HK-2 (cell line): ENCODE results near the gene FOXD1.
A peak's percentile ranks its signal among the peaks of the same experiment; 100 is the strongest.
"Not testable (repeated sequence)": the region's sequence is repeated elsewhere in the genome, so short reads cannot be mapped to it uniquely, and the experiment has no call there.

Experiments used
- DNase-seq: peaks from one replicate; pipeline ENCODE4 v3.0.0-alpha.2; 2018; ENCODE audit not compliant: unreplicated experiment

Gene FOXD1

DNA sequence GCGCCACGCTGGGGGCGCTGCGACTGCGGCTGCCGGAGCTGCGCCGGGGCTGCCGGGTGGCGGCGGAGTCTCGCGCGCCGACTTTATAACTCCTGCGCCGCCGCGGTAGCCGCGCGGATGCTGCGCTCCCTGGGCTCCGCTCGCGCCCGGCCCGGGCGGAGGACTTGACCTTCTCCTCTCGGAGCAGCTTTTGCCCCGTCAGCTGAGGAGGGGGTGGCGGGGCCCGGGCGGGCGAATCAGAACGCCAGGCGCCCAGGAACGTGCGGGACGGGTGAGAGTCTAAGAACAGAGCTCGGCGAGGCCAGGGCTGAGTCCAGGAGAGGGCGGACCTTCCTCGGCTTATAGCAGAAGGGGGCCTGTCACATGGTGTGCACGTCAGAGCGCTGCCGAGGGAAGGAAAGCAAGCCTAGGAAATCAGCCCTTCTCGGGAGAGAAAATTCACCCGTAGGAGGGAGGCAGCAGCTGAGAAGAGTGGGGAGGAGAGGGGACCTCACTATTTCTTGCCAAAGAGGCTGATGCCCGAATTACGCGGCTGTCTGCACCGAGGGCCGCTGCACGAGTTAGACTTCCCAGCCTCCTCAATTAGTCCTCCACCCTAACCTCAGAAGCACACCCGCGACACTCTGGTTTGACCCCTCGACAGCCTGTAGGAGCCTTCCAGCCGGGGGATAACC lies at the start of gene FOXD1:
Gene FOXD1, minus strand, starts transcription at position 315 of the 674 bp plus-strand sequence. CDS start 415 bp downstream, outside the sequence.
- DNase-seq, result peak; percentile 92

DNA sequence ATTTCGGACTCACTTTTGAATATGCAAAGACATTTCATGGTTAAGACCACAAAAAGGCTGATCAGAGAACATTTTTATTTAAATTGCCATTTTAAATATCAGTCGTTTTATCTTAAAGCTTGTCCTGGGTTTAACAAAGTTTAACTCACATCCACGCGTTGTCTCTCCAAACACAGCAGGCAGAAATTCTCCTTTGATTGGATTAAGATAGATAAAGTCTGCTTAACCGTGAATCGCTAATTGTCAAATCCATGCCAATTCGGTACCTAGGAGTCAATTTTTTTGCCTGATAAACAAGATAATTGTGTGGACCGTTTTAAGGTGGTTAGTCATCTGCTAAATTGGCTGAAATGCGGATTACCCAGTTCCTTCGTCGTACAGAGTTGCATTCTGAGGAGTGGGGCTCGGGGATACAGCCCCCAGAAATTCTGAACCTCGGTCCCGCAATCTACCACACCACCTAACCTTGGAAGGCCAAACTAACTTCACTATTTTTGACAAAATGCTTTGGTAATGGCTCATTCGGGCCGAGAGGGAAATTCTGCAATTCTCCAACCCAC lies 49.0 kb upstream of the FOXD1 start:
- DNase-seq, result no peak

DNA sequence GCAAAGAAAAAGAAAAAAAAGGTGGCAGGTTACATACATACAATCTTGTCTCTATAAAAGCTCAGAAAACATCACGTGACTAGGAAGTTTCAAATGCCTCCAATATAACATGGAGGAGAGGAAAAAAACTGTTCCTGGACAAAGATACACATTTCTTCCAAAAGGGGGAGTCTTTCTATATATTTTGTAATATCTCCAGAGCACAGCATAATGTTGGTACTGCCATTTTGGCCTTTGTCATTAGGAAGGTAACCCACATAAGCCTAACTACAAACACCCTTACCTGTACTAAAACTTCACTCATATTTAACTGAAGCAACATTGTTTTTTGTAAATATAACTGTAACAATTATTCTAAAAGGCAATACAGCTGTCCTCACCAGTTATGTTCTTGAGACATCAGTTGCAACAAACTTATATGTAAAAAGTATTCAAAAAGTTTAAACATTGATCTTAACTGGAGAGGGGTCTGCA lies 48.4 kb upstream of the FOXD1 start:
- DNase-seq, result no peak

DNA sequence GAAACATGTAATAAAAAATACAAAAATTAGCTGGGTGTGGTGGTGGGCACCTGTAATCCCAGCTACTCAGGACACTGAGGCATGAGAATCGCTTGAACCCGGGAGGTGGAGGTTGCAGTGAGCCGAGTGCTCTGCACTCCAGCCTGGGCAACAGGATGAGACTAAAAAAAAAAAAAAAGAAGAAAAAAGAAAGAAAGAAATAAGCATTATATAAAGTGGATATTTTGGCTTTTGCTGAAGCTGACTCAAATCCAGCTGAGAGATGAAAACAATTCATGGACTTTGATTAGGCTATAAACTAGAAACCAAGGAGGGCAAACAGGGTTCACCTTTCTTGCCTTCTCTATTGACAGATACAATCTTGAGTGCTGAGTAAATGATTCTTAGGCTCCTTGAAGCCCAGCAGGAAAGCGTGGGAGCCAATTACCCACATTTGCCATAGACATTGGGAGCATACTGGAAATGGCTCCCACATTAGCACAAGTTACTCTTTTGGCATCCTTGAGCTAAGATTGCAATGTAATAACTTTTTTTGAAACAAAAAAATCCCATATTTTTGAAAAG lies 47.3 kb upstream of the FOXD1 start:
- no peak for DNase-seq

DNA sequence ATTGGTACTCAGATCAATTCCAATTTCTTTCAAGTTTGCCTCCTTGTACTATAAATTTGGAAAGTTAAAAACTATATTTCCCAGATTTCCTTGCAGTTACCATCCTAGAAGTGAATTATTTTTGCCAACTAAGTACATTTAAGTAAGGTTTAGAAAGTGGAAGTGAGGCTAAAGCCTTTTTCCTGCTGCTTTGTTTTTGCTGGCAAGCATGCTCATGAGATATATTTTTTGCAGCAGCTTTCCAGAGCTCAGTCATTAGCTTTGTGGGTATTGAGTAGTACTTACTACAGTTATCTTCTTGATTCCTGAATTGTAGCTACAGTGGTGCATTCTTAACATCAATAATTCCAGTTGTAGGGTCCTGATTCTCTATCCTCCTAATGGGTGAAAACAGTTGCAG lies 46.1 kb upstream of the FOXD1 start:
- no peak for DNase-seq

DNA sequence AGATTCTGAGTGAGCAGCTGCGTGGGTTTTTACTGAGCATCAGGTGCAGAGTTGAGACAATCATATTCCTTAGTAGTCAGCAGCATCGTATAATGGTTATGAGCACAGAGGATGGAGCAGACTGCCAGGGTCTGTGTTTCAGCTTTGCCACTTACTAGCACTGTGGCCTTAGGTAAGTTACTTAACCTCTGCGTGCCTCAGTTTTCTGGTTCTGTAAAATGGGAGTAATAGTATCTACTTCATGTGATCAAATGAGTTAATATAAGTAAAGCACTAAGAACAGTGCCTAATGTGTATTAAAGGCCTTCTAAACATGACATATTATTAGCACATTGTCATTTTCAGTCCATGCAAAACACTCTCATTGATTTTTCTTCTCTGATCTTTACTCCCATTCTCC lies 44.8 kb upstream of the FOXD1 start:
- DNase-seq, result no peak

DNA sequence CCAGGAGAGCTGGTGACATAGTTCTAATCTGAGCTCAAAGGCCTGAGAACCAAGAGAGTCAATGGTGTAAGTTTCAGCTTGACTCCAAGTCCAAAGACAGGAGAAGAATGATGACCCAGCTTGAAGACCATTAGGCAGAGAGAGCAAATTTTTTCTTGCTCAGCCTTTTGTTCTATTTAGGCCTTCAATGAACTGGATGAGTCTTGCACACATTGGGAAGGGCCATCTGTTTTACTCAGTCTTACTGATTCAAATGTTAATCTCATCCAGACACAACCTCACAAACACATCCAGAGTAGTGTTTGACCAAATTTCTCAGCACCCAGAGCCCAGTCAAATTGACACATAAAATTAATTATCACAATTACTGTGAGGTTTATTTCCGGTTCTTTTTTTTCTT lies 42.6 kb upstream of the FOXD1 start:
- DNase-seq, result no peak

DNA sequence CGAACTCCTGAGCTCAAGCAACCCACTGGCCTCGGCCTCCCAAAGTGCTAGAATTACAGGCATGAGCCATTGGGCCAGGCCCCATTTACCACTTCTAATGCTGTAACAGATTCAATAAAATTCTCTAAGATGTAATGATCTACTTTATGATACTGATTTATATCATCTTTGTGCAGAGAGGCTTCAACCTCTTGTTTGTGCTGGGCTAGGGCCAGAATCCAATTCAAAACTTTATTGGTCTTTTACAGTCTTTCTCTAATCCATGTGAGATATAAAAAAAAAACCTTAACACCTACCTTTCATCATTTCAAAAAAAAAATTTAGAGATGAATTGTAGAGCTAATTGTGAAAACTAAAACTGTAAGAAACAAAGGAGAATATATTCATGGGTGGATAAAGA lies 41.5 kb upstream of the FOXD1 start:
- no peak for DNase-seq

DNA sequence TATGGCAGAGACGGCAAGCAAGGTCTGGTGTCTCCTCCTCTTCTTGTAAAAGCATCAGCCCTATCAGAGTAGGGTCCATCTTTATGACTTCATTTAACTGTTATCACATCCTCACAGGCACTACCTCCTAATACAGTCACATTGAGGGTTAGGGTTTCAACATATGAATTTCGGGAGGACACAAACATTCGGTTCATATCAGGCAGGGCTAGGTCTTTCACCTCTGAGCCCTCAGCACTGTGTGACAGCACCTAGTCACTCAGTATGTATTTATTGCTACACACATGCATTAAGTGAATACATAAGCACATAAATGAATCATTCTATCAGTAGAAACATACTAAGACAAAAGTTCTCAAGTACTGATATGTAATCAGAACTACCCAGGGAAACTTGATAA lies 40.2 kb upstream of the FOXD1 start:
- DNase-seq, result no peak

DNA sequence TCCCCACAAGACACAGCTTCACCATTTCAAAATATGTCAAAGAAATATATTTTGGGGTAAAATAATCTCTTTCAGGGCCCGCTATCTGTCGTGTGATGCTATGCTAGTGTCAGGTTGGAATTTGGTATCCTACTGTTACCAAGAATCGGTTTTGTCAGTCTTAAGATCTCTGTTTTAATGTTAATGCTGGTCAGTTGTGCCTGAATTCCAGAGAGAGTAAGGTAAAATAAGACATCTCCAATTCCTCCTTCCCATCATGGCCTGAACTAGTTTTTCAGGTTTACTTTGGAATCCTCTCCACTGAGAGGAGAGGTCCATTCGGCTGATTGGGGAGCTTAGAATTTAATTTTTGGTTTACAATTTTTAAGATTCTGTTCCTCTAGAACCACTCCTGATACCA lies 39.2 kb upstream of the FOXD1 start:
- no peak for DNase-seq

DNA sequence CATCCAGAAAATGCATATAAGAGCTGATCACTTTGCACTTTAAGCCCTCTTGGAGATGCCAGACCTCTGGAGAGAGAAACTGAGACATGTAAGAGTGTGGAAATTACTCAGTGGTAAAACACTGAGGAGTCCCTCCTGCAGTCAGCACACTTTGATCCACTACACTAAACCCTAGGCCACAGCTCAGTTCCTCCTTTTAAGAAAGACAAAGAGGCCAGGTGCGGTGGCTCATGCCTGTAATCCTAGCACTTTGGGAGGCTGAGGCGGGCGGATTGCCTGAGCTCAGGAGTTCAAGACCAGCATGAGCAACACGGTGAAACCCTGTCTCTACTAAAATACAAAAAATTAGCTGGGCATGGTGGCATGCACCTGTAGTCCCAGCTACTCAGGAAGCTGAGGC lies 38.7 kb upstream of the FOXD1 start:
- not testable (repeated sequence) for DNase-seq

DNA sequence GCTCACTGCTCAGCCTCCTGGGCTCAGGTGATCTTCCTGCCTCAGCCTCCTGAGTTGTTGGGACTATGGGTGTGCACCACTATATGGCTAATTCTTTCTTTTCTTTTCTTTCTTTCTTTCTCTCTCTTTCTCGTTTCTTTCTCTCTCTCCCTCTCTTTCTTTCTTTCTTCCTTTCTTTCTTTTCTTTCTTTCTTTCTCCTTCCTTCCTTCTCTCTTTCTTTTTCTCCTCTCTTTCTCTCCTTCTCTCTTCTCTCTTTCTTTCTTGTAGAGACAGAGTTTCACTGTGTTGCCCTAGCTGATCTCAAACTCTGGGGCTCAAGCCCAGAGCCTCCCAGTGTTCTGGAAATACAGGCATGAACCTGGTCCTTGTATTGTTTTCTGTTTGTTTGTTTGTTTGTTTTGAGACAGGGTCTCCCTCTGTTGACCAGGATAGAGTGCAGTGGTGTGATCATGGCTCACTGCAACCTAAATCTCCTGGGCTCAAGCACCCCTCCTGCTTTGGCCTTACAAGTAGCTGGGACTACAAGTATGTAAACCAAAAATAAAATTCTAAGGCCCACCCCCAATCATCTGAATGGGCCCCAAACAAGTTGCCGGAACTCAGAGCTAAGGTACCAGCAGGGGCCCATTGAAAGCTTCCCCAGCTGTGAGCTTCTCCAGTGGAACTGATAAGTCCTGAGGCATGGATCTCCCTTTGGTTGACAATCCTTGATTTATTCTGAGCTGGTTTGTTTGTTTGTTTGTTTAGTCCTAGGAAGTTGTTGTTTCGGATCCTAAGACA lies 37.7 kb upstream of the FOXD1 start:
- no peak for DNase-seq

DNA sequence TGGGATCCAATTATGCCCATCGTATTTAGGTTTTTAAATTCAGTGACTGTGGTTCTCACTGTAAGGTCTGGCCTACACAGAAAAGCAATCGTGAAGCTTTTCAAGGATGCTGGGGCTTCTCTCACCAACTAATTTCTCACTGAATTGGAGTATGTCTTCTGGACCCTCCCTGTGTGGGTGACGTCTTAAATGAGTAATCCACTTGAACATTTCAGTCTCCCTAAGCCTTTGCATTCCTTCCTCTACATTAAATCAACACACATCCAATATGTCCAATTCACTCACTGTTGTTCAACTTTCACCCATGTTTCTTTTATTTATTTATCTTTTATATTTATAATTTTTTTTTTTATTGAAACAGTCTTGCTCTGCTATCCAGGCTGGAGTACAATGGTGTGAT lies 37.1 kb upstream of the FOXD1 start:
- DNase-seq, result no peak

DNA sequence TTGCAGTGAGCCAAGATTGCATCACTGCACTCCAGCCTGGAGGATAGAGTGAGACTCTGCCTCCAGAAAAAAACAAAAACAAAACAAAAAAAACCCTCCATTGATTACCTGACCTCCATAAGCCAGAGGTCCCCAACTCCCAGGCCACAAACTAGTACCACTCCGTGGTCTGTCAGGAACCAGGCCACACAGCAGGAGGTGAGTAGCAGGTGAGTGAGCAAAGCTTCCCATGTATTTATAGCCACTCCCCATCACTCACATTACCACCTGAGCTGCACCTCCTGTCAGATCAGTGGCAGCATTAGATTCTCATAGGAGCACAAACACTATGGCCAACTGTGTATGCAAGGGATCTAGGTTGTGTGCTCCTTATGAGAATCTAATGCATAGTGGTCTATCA lies 35.9 kb upstream of the FOXD1 start:
- DNase-seq, result no peak

DNA sequence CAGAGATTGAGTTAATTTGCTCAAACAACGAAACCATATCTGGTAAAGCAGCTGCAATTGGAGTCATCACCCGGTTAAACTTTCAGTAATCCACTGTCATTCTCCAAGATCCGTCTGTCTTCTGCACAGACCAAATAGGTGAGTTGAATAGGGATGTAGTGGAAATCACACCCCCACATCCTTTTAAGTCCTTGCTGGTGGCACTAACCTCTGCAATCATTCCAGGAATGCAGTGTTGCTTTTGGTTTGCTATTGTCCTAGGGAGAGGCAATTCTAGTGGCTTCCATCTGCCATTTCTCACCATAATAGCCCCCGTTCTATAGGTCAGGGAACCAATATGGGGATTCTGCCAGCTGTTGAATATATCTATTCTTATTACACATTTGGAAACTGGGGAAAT lies 35.1 kb upstream of the FOXD1 start:
- DNase-seq, result no peak

DNA sequence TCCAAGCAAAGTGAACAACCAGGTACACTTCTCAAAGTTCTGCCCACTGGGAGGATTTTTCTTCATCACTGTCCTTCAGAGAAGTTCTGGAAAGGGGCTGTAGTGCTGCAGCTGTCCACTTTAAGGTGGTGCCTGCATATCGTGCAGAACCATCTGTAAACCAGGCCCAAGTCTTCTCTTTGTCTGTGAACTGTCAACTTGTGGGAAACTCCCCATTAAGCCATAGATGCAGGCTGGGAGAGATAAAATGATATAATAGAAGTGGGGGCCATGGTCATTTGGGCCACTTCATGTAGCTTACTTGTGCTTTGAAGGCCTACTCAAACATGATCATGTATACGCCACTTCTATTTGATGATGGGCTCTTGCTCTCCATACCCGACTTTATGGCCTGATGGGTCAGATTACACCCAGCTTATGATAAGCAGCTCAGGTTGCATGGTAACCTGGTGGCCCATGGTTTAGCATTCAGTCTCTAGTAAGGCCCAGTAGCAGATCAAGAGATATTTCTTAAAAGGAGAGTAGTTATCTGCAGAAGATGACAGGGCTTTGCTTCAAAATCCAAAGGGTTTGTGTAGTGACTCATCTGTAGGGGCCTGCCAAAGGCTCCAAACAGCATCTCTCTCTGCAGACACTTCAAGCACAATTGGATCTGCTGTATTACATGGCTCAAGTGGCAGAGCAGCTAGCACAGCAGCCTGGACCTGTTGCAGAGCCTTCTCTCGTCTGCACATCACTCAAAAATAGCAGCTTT lies 34.0 kb upstream of the FOXD1 start:
- DNase-seq, result no peak

DNA sequence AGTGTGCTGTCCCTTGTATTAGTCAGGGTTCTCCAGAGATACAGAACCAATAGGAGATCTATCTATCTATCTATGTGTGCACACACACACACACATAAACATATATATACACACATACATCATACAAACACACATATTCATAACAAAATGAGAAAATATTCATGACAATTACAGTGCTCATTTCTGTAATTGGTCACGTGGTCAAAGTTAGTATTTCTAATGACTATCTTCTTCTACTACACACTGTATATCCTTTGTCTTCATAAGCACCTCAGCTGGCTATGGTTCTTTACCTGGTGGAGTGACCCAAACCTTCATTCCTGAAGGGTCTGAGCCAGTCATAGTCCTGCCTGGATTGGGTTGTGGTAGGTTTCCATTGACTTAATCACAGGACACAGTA lies 31.9 kb upstream of the FOXD1 start:
- DNase-seq, result no peak

DNA sequence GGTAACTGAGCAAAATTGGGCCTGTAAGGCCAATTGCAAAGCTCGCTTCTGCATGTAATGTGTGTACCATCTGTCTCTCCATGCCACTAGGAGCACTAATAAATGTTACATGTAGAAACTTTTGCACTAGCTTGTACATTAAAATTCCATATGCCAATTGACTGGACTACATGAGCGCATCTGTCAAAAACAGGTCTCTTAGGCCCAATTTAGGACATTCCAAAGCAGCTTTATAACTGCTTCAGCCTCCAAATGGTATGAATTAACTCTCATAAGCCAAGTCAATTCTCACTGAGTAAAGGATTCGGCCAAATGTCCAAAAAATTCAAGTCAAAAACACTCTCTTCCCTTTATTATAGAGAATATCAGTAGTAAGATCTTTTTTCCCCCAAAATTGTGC lies 23.5 kb upstream of the FOXD1 start:
- no peak for DNase-seq

DNA sequence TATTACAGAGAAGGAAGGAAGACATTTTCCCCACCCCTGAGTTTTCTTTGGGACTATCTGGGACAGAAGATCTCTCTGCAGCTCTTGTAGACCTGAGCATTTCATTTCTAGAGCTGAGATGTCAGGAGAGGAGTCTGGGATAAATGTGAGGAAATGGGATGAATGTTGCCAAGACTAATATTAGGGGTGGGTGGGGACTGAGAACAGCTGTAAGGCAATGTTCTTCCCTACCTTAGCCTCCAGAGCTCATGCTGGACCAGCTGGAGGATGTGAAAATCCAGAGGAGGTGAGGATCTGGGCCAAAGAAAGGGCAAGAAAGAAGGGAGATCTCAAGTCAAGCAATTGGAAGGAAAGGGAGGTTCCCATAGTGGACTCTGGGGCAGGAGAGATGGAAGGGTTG lies 23.1 kb upstream of the FOXD1 start:
- DNase-seq, result no peak

DNA sequence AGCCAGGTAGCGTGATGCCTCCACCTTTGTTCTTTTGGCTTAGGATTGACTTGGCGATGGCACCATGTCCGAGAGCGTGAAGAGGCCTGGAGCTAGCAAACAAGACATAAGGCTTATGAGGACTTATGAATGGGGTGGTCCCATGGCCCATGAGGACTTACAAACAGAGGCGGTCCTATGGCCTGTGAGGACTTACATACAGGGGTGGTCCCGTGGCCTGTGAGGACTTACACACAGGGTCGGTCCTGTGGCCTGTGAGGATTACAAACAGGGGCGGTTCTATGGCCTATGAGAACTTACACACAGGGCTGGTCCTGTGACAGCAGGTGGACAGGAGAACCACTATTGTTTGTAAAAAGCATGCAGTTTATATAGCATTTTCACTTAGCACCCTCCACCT lies 21.3 kb upstream of the FOXD1 start:
- no peak for DNase-seq

DNA sequence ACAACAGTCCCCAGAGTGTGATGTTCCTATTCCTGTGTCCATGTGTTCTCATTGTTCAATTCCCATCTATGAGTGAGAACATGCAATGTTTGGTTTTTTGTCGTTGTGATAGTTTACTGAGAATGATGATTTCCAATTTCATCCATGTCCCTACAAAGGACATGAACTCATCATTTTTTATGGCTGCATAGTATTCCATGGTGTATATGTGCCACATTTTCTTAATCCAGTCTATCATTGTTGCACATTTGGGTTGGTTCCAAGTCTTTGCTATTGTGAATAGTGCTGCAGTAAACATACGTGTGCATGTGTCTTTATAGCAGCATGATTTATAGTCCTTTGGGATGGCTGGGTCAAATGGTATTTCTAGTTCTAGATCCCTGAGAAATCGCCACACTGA lies 20.1 kb upstream of the FOXD1 start:
- not testable (repeated sequence) for DNase-seq
